HEK293 (cell line): ENCODE data around the gene RBM22.

ENCODE experiments used
- CTCF ChIA-PET: fragments of 350-600 bp; formaldehyde crosslinking; extraction: SDS; loops from one replicate; lab custom pipeline; 2021; ENCODE audit warnings: antibody characterized with exemption; lab: Yijun Ruan, JAX
- POLR2A ChIA-PET: fragments of 300-600 bp; formaldehyde crosslinking; extraction: SDS; loops from one replicate; lab custom pipeline; 2020; ENCODE audit warnings: antibody characterized with exemption, inconsistent platforms; lab: Yijun Ruan, JAX
- H3K27ac ChIP-seq: fragments of 200-500 bp; sonication (Bioruptor generic); 2 replicates; pipeline ENCODE4 v1.5.1; 2014; ENCODE audit warnings: low read depth, low read length, control low read depth, inconsistent platforms; ENCODE audit errors: extremely low read depth
- H3K36me3 ChIP-seq, 2 experiments: fragments of 200-500 bp in 1 of 2; sonication (Bioruptor generic) in 1 of 2; 1 replicate in 1 of 2; 2 replicates in 1 of 2; pipeline ENCODE4 v1.5.1; 2014 to 2017; ENCODE audit warnings: inconsistent platforms in 2 of 2, low read length in 2 of 2; ENCODE audit not compliant: control insufficient read depth in 2 of 2, insufficient read depth in 1 of 2
- H3K4me1 ChIP-seq: fragments of 200-500 bp; sonication (Bioruptor generic); 2 replicates; pipeline ENCODE4 v1.5.1; 2014; ENCODE audit warnings: mild to moderate bottlenecking, low read length, inconsistent platforms; ENCODE audit not compliant: control insufficient read depth, insufficient read depth
- H3K4me3 ChIP-seq: 2 replicates; pipeline ENCODE4 v1.5.1; 2011; ENCODE audit warnings: low read depth, mild to moderate bottlenecking, control low read depth, low read length, moderate library complexity
- H3K9me3 ChIP-seq: fragments of 200-500 bp; sonication (Bioruptor generic); 2 replicates; pipeline ENCODE4 v1.5.1; 2014; ENCODE audit warnings: low read depth, low read length, inconsistent platforms; ENCODE audit not compliant: control insufficient read depth, insufficient read depth
- EGR2 ChIP-seq: fragments of 450-650 bp; formaldehyde crosslinking; IDR thresholded peaks from 2 replicates; pipeline ENCODE4 v1.5.1; 2016; ENCODE audit warnings: low read depth, missing biosample characterization, missing genetic modification characterization
- FEZF1 ChIP-seq: fragments of 450-650 bp; formaldehyde crosslinking; IDR thresholded peaks from 2 replicates; pipeline ENCODE4 v1.5.1; 2016; ENCODE audit warnings: missing biosample characterization, missing genetic modification characterization
- GLIS1 ChIP-seq: fragments of 450-650 bp; formaldehyde crosslinking; IDR thresholded peaks from 2 replicates; pipeline ENCODE4 v1.5.1; 2016; ENCODE audit warnings: missing biosample characterization, missing genetic modification characterization
- IKZF3 ChIP-seq: fragments of 450-650 bp; IDR thresholded peaks from 2 replicates; pipeline ENCODE4 v1.5.0; 2018; ENCODE audit warnings: missing biosample characterization, mild to moderate bottlenecking, missing genetic modification characterization, moderate library complexity
- INSM2 ChIP-seq: fragments of 450-650 bp; formaldehyde crosslinking; IDR thresholded peaks from 2 replicates; pipeline ENCODE4 v1.5.1; 2016; ENCODE audit warnings: missing biosample characterization, missing genetic modification characterization
- KLF1 ChIP-seq: fragments of 450-650 bp; formaldehyde crosslinking; IDR thresholded peaks from 2 replicates; pipeline ENCODE4 v1.5.1; 2016; ENCODE audit warnings: missing biosample characterization, missing genetic modification characterization
- KLF16 ChIP-seq: fragments of 450-650 bp; formaldehyde crosslinking; IDR thresholded peaks from 2 replicates; pipeline ENCODE4 v1.5.1; 2017; ENCODE audit warnings: missing biosample characterization, missing genetic modification characterization
- KLF7 ChIP-seq: fragments of 450-650 bp; formaldehyde crosslinking; IDR thresholded peaks from 2 replicates; pipeline ENCODE4 v1.5.1; 2016; ENCODE audit warnings: missing biosample characterization, missing genetic modification characterization, borderline replicate concordance
- KLF8 ChIP-seq: fragments of 450-650 bp; formaldehyde crosslinking; IDR thresholded peaks from 2 replicates; pipeline ENCODE4 v1.5.1; 2016; ENCODE audit warnings: missing biosample characterization, missing genetic modification characterization
- OSR2 ChIP-seq: fragments of 450-650 bp; formaldehyde crosslinking; IDR thresholded peaks from 2 replicates; pipeline ENCODE4 v1.5.1; 2016; ENCODE audit warnings: missing biosample characterization, missing genetic modification characterization
- SCRT1 ChIP-seq: fragments of 450-650 bp; formaldehyde crosslinking; IDR thresholded peaks from 2 replicates; pipeline ENCODE4 v1.5.1; 2016; ENCODE audit warnings: missing biosample characterization, missing genetic modification characterization, borderline replicate concordance
- SP2 ChIP-seq: fragments of 450-650 bp; formaldehyde crosslinking; IDR thresholded peaks from 2 replicates; pipeline ENCODE4 v1.5.1; 2016; ENCODE audit warnings: missing biosample characterization, missing genetic modification characterization
- YY2 ChIP-seq: fragments of 450-650 bp; formaldehyde crosslinking; IDR thresholded peaks from 2 replicates; pipeline ENCODE4 v1.5.1; 2016; ENCODE audit warnings: missing biosample characterization, missing genetic modification characterization
- ZBTB1 ChIP-seq: fragments of 450-650 bp; formaldehyde crosslinking; IDR thresholded peaks from 2 replicates; pipeline ENCODE4 v1.5.1; 2016; ENCODE audit warnings: missing biosample characterization, missing genetic modification characterization
- ZBTB21 ChIP-seq: fragments of 450-650 bp; formaldehyde crosslinking; IDR thresholded peaks from 2 replicates; pipeline ENCODE4 v1.5.1; 2017; ENCODE audit warnings: missing biosample characterization, missing genetic modification characterization
- ZBTB6 ChIP-seq: fragments of 450-650 bp; formaldehyde crosslinking; IDR thresholded peaks from 2 replicates; pipeline ENCODE4 v1.5.1; 2017; ENCODE audit warnings: missing biosample characterization, missing genetic modification characterization
- ZFP37 ChIP-seq: fragments of 450-650 bp; formaldehyde crosslinking; IDR thresholded peaks from 2 replicates; pipeline ENCODE4 v1.5.1; 2016; ENCODE audit warnings: missing biosample characterization, missing genetic modification characterization
- ZNF132 ChIP-seq: fragments of 450-650 bp; formaldehyde crosslinking; IDR thresholded peaks from 2 replicates; pipeline ENCODE4 v1.5.1; 2017; ENCODE audit warnings: missing biosample characterization, missing genetic modification characterization, borderline replicate concordance
- ZNF133 ChIP-seq: fragments of 450-650 bp; formaldehyde crosslinking; IDR thresholded peaks from 2 replicates; pipeline ENCODE4 v1.5.1; 2016; ENCODE audit warnings: missing biosample characterization, missing genetic modification characterization
- ZNF2 ChIP-seq: fragments of 450-650 bp; formaldehyde crosslinking; IDR thresholded peaks from 2 replicates; pipeline ENCODE4 v1.5.1; 2016; ENCODE audit warnings: missing biosample characterization, missing genetic modification characterization
- ZNF202 ChIP-seq: fragments of 450-650 bp; formaldehyde crosslinking; IDR thresholded peaks from 2 replicates; pipeline ENCODE4 v1.5.1; 2016; ENCODE audit warnings: missing biosample characterization, missing genetic modification characterization, borderline replicate concordance
- ZNF24 ChIP-seq: fragments of 450-650 bp; formaldehyde crosslinking; IDR thresholded peaks from 2 replicates; pipeline ENCODE4 v1.5.1; 2016; ENCODE audit warnings: missing biosample characterization, missing genetic modification characterization
- ZNF350 ChIP-seq: fragments of 450-650 bp; formaldehyde crosslinking; IDR thresholded peaks from 2 replicates; pipeline ENCODE4 v1.5.0; 2017; ENCODE audit warnings: missing biosample characterization, mild to moderate bottlenecking, missing genetic modification characterization
- ZNF416 ChIP-seq: fragments of 450-650 bp; formaldehyde crosslinking; IDR thresholded peaks from 2 replicates; pipeline ENCODE4 v1.5.1; 2016; ENCODE audit warnings: missing biosample characterization, missing genetic modification characterization
- ZNF558 ChIP-seq: fragments of 450-650 bp; formaldehyde crosslinking; IDR thresholded peaks from 2 replicates; pipeline ENCODE4 v1.5.1; 2016; ENCODE audit warnings: missing biosample characterization, missing genetic modification characterization
- ZNF580 ChIP-seq: fragments of 450-650 bp; formaldehyde crosslinking; IDR thresholded peaks from 2 replicates; pipeline ENCODE4 v1.5.1; 2016; ENCODE audit warnings: missing biosample characterization, missing genetic modification characterization
- ZNF600 ChIP-seq: fragments of 450-650 bp; formaldehyde crosslinking; IDR thresholded peaks from 2 replicates; pipeline ENCODE4 v1.5.1; 2016; ENCODE audit warnings: missing biosample characterization, missing genetic modification characterization
- ZNF639 ChIP-seq: fragments of 450-650 bp; formaldehyde crosslinking; IDR thresholded peaks from 2 replicates; pipeline ENCODE4 v1.5.1; 2016; ENCODE audit warnings: missing biosample characterization, missing genetic modification characterization
- ZNF692 ChIP-seq: fragments of 450-650 bp; formaldehyde crosslinking; IDR thresholded peaks from 2 replicates; pipeline ENCODE4 v1.5.1; 2016; ENCODE audit warnings: missing biosample characterization, missing genetic modification characterization
- ZNF843 ChIP-seq: fragments of 450-650 bp; formaldehyde crosslinking; IDR thresholded peaks from 2 replicates; pipeline ENCODE4 v1.5.1; 2016; ENCODE audit warnings: missing biosample characterization, missing genetic modification characterization
- ZSCAN18 ChIP-seq: fragments of 450-650 bp; formaldehyde crosslinking; IDR thresholded peaks from 2 replicates; pipeline ENCODE4 v1.5.1; 2016; ENCODE audit warnings: missing biosample characterization, missing genetic modification characterization
- ZSCAN4 ChIP-seq: fragments of 450-650 bp; formaldehyde crosslinking; IDR thresholded peaks from 2 replicates; pipeline ENCODE4 v1.5.1; 2017; ENCODE audit warnings: missing biosample characterization, missing genetic modification characterization

The RBM22 gene

GRCh38 chr5:150694612-150695011 lies 6.2 kb downstream of the RBM22 start:
- H3K36me3 ChIP-seq: peaks cover 70 to 93% of the 10 kb centered on the region in 2 experiments
- H3K4me3 ChIP-seq: no peak overlapping the region
- H3K27ac ChIP-seq: peak overlapping the region; percentile 1; the same call in 1 of the 2 replicates
- no peaks in the 10 kb centered on the region for H3K9me3 ChIP-seq
- ChIA-PET POLR2A (interaction anchor here (0.6 to 1.7 kb wide), 3 partner anchors 41 to 102 kb away, joined by 3 to 5 read pairs (median 3); no protein-coding TSS in a partner anchor), CTCF (interaction anchor here (0.5 to 1.5 kb wide), 2 partner anchors 77 to 134 kb away, joined by 3 to 7 read pairs; no protein-coding TSS in a partner anchor)
- peaks cover 10% of the 10 kb centered on the region for H3K4me1 ChIP-seq
- TF ChIP-seq INSM2 (tag by site-specific recombination) (no peak), KLF7 (no peak), ZNF843 (tag by site-specific recombination) (peak; percentile 84), KLF1 (no peak), ZNF132 (tag by site-specific recombination) (no peak), ZNF133 (tag by site-specific recombination) (no peak), ZNF416 (tag by site-specific recombination) (no peak), IKZF3 (no peak), ZNF558 (tag by site-specific recombination) (no peak), ZNF692 (tag by site-specific recombination) (peak; percentile 79), FEZF1 (tag by site-specific recombination) (peak; percentile 63), ZNF2 (tag by site-specific recombination) (no peak), KLF8 (tag by site-specific recombination) (peak; percentile 67), ZNF24 (tag by site-specific recombination) (no peak), YY2 (no peak), ZBTB6 (tag by site-specific recombination) (no peak), ZBTB1 (tag by site-specific recombination) (no peak), GLIS1 (tag by site-specific recombination) (peak; percentile 57), ZSCAN18 (no peak), ZBTB21 (tag by site-specific recombination) (no peak; the same call in 1 of the 2 replicates), ZNF350 (no peak), ZNF639 (tag by site-specific recombination) (no peak), EGR2 (tag by site-specific recombination) (no peak), SCRT1 (tag by site-specific recombination) (no peak), KLF16 (tag by site-specific recombination) (peak; percentile 50; the same call in 1 of the 2 replicates), SP2 (tag by site-specific recombination) (no peak), OSR2 (peak; percentile 86), ZNF580 (tag by site-specific recombination) (peak; percentile 56; the same call in 1 of the 2 replicates), ZNF202 (no peak), ZFP37 (no peak), ZNF600 (tag by site-specific recombination) (no peak), ZSCAN4 (tag by site-specific recombination) (no peak)
